ENCODE measurements around the gene NBPF20. TPM values are rescaled to one million over a fixed set of nuclear protein-coding genes. Genes with fewer than 3 reads are reported as not detected.

The NBPF20 gene
- total RNA-seq, 2 donors from 2014 or later: 1.0 to 2.4 TPM

Other genes with a start within 250 kb of the NBPF20 start
- gene PPIAL4D, start 183.4 kb downstream of the NBPF20 start, total RNA-seq: not detected
- 10 to 100 TPM; 31.6 to 42.9 TPM for gene GPR89A, start 182.4 kb upstream of the NBPF20 start, total RNA-seq